ENCODE data around the gene ALDH16A1.
A peak's percentile ranks its signal among the peaks of the same experiment; 100 is the strongest.
"Not testable (repeated sequence)": the region's sequence is repeated elsewhere in the genome, so short reads cannot be mapped to it uniquely, and the experiment has no call there.

ALDH16A1 gene

DNA sequence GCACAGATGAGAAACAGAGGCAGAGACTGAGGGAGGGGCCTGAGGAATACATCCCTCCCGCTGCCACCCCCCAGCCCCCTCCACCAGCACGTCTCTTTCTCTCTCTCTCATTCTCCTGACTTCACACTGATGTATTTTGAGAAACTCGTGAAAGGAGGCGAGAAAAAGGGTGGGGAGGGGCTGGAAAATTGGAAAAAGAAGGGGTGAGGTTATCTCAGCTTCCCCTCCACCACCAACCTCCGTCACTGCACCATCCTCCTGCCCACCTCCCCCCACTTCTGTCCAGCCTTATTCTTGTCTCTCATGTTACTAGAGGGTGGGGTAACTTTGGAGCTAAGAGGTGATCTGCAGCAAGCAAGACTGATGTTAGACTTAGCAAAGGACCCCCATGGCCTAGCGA lies 13.2 kb upstream of the ALDH16A1 start:
- DNase-seq (ENCODE audit: low spot score) (no peak), FAIRE-seq (no peak)

DNA sequence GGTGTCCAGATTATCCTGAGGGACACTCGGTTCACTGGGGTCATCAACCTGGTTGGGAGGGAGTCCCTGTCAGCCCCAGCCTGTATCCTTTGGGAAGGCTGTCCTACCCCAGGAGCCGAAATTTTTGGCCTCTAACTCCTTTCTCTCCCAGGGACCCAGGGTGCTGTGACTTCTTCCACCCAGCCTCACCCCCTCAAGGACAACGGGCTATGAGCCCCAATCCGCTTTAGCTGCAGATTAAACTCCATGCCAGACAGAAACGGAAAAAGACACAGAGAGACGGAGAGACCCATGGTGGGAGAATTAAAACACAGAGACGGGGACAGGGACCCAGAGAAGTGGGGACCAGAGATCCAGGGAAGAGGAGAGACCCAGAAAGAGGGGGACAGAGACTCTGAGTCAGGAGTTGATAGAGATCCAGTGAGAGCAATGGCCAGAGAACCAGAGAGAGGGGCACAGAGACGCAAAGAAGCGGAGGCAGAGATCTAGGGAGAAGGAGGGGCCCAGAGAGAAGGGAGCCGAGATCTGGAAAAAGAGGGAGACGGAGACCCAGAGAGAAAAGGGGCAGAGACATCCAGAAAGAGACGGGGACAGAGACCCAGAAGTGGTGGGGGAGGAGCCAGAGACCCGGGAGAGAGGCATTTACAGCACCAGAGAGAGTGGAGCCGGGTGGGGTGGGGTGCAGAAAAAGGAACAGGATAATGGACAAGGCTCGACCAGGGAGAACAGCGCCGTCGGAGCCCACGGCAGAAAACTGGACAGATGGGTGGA lies 12.4 kb upstream of the ALDH16A1 start:
- DNase-seq (ENCODE audit: low spot score) (no peak), FAIRE-seq (no peak)

GRCh38 chr19:49441210-49441959 lies 11.6 kb upstream of the ALDH16A1 start, which contains the start of gene SLC17A7:
SLC17A7 (minus strand) TSS chr19:49441527; CDS start chr19:49441379, 148 bp downstream.
- no peak for FAIRE-seq
- peak; percentile 87 for DNase-seq (ENCODE audit: low spot score)

GRCh38 chr19:49441960-49442350 lies 11.1 kb upstream of the ALDH16A1 start:
- no peak for FAIRE-seq
- DNase-seq (ENCODE audit: low spot score): no peak

- DNase-seq (ENCODE audit: low spot score): peak; percentile 74
These were observed 10.7 kb upstream of the ALDH16A1 start for GRCh38 chr19:49442354-49442753.

GRCh38 chr19:49442771-49443365 lies 10.2 kb upstream of the ALDH16A1 start:
- peak; percentile 92 for FAIRE-seq
- DNase-seq (ENCODE audit: low spot score): peak; percentile 95

More at GRCh38 chr19:49442354-49442753, 10.7 kb upstream of the ALDH16A1 start:
- FAIRE-seq: no peak

- FAIRE-seq: peak; percentile 72
- peak; percentile 87 for DNase-seq (ENCODE audit: low spot score)
These were observed 9.5 kb upstream of the ALDH16A1 start for GRCh38 chr19:49443366-49444099.

- DNase-seq (ENCODE audit: low spot score); FAIRE-seq: not testable (repeated sequence)
These were observed 8.8 kb upstream of the ALDH16A1 start for GRCh38 chr19:49444100-49444700.

DNA sequence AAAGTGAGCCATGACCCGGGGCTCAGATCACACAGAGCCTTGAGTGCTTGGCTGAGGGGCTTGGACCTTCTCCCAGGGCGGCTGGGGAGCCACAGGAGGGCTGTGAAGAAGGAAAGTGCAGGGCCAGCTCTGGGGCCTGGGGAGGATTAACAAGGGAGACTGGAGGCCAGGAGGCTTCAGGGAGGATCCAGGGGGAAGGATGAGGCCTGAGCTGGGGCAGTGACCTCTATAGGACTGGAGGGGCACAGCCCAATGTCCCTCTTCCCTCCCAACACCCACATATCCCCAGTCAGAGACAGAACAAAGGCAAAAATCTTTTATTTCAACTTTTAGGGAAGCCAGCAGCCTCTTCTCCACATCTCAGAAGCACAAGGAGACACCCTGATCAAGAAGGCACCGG lies 7.0 kb upstream of the ALDH16A1 start:
- DNase-seq (ENCODE audit: low spot score) (no peak), FAIRE-seq (no peak)

- no peak for FAIRE-seq
- no peak for DNase-seq (ENCODE audit: low spot score)
These were observed 5.3 kb upstream of the ALDH16A1 start for GRCh38 chr19:49447485-49448431.

GRCh38 chr19:49448432-49448786 lies 4.6 kb upstream of the ALDH16A1 start:
- FAIRE-seq (no peak), DNase-seq (ENCODE audit: low spot score) (no peak)

GRCh38 chr19:49450405-49450804 lies 2.6 kb upstream of the ALDH16A1 start:
- DNase-seq (ENCODE audit: low spot score) (no peak), FAIRE-seq (no peak)

DNA sequence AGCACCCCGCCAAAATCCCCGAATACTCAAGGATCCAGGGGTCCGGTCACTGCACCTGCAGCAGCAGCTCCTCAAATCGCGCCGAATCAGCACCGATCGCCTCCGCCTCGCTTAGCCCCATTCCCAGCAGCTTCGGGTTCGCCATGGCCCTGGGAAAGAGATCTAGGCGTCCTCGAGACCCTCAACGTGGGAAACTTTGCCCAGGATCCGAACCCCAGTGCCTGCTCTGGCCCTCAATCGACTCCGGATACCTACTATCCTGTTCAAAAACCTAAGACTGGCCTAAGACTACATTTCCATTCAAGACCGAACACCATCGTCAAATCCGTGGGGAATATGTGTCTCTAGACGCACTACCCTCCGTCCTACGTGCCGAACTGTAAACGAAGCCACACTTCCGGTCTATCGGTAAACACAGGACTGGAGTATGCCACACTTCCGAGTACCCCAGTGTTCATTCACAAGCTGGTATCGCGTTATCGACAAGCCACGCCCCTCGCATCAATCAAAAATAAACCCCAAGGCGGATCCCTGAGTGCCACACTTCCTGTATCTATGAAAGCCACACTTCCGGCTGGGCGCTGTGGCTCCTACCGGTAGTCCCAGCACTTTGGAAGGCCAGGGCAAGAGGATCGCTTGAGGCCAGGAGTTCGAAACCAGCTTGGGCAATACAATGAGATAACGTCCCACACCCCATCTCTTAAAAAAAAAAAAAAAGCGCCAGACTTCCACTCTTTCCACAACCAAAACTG lies 1.4 kb upstream of the ALDH16A1 start, which contains the start of gene PIH1D1:
Gene PIH1D1, minus strand, starts transcription at position 385 of the 752 bp plus-strand sequence. Its CDS starts 240 bp downstream, at position 145.
- DNase-seq (ENCODE audit: low spot score) (peak; percentile 91), FAIRE-seq (peak; percentile 66)

- DNase-seq (ENCODE audit: low spot score) (no peak), FAIRE-seq (no peak)
These were observed 774 bp downstream of the ALDH16A1 start for GRCh38 chr19:49453757-49454240.

DNA sequence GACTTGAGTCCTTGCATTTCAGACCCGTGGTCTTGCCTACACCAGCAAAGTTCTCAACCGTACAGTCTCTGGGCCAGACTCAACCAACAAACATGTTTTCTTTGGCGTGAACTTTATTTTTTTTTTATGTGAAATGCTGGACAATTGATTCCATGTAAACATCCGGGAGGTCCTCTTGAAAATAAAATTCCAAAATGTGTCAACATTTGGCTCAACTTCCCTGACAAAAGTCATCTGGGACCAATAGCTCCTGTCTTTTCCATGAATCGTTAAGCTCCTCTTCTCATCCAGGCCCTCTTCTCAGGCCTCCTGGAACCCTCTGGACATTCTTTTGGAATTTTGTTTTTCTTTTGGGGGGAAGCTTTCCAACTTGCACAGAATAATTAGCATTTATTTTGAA lies 2.7 kb downstream of the ALDH16A1 start:
- no peak for DNase-seq (ENCODE audit: low spot score)
- no peak for FAIRE-seq

GRCh38 chr19:49456326-49456725 lies 3.3 kb downstream of the ALDH16A1 start:
- FAIRE-seq: no peak
- no peak for DNase-seq (ENCODE audit: low spot score)

DNA sequence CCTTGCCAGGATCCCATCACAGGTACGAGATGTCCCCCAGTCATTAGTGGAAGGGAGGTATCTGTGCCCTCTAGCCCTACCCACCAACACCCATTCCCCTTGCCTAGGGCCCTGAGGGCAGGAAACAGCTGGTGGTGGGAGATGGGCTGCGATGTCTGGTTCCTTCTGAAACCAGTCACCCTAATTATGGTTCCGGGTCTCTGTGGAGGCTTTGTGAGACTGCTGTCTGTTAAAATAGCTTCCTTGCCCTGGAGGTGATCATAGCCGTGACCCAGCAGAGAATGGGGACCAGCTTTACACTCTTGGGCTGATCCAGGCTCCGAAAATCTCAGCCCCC lies 5.5 kb downstream of the ALDH16A1 start:
- DNase-seq (ENCODE audit: low spot score) (no peak), FAIRE-seq (no peak)

DNA sequence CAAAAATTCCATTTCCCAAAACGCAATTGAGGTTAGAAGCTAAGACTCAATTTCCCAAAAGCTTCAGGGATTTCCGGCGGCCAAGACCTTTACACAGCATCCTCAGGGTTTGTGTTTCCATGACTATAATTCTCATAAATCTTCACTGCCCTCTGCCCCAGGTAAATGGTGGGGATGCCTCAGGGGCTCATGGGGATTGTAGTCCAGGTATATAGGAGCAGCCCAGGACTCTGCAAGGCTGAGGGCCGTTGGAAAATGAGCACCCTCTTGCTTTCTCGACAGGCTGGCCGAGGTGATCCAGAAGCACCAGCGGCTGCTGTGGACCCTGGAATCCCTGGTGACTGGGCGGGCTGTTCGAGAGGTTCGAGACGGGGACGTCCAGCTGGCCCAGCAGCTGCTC lies 6.4 kb downstream of the ALDH16A1 start:
- DNase-seq (ENCODE audit: low spot score) (no peak), FAIRE-seq (no peak)

- FAIRE-seq; DNase-seq (ENCODE audit: low spot score): not testable (repeated sequence)
These were observed 8.1 kb downstream of the ALDH16A1 start for GRCh38 chr19:49461130-49461529.
